GM23248 (cell line): ENCODE results near the gene EXOC3L2. TPM values are rescaled to one million over a fixed set of nuclear protein-coding genes. Genes with fewer than 3 reads are reported as not detected.

Experiments used
- DNase-seq: peaks from one replicate; pipeline ENCODE4 v3.0.0-alpha.2; 2015
- H2AFZ ChIP-seq: fragments of 200-600 bp; sonication (generic); 2 replicates; pipeline ENCODE4 v1.6.1; 2016; ENCODE audit warnings: antibody characterized with exemption
- H3F3A ChIP-seq: fragments of 200-600 bp; sonication (generic); 2 replicates; pipeline ENCODE4 v1.6.1; 2016; ENCODE audit warnings: mild to moderate bottlenecking, antibody characterized with exemption, mixed run types; ENCODE audit not compliant: insufficient read depth
- H3K27ac ChIP-seq: fragments of 200-600 bp; sonication (generic); 2 replicates; pipeline ENCODE4 v1.5.1; 2016; ENCODE audit warnings: mild to moderate bottlenecking
- H3K27me3 ChIP-seq: fragments of 200-600 bp; sonication (generic); replicated peaks from 2 replicates; pipeline ENCODE4 v1.6.1; 2016; ENCODE audit warnings: mild to moderate bottlenecking; ENCODE audit not compliant: insufficient read depth
- H3K36me3 ChIP-seq: fragments of 200-600 bp; sonication (generic); 2 replicates; pipeline ENCODE4 v1.6.1; 2016; ENCODE audit warnings: low read depth, mild to moderate bottlenecking
- H3K4me1 ChIP-seq: fragments of 200-600 bp; sonication (generic); 2 replicates; pipeline ENCODE4 v1.6.1; 2016; ENCODE audit warnings: mild to moderate bottlenecking; ENCODE audit not compliant: insufficient read depth
- H3K4me2 ChIP-seq: fragments of 200-600 bp; sonication (generic); one replicate; pipeline ENCODE4 v1.6.1; 2016; ENCODE audit warnings: mild to moderate bottlenecking; ENCODE audit not compliant: unreplicated experiment
- H3K4me3 ChIP-seq: fragments of 200-600 bp; sonication (generic); 2 replicates; pipeline ENCODE4 v1.5.1; 2016; ENCODE audit warnings: mild to moderate bottlenecking
- H3K79me2 ChIP-seq: fragments of 200-600 bp; sonication (generic); 2 replicates; pipeline ENCODE4 v1.6.1; 2016; ENCODE audit warnings: mild to moderate bottlenecking; ENCODE audit not compliant: insufficient read depth
- H3K9ac ChIP-seq: fragments of 200-600 bp; sonication (generic); 2 replicates; pipeline ENCODE4 v1.6.1; 2016; ENCODE audit warnings: mild to moderate bottlenecking
- H3K9me2 ChIP-seq: fragments of 200-600 bp; sonication (generic); 2 replicates; pipeline ENCODE4 v1.6.1; 2016; ENCODE audit warnings: mixed run types, mild to moderate bottlenecking, moderate library complexity; ENCODE audit not compliant: insufficient read depth
- H3K9me3 ChIP-seq: fragments of 200-600 bp; sonication (generic); one replicate; pipeline ENCODE4 v1.6.1; 2017; ENCODE audit warnings: low read depth
- H4K20me1 ChIP-seq: fragments of 200-600 bp; sonication (generic); 2 replicates; pipeline ENCODE4 v1.6.0; 2016; ENCODE audit not compliant: insufficient read depth
- EZH2 ChIP-seq: fragments of 200-600 bp; sonication (generic); IDR thresholded peaks from 2 replicates; pipeline ENCODE4 v1.6.1; 2018; ENCODE audit warnings: antibody characterized with exemption, mild to moderate bottlenecking; ENCODE audit not compliant: insufficient read depth, poor library complexity, severe bottlenecking
- EZH2phosphoT487 ChIP-seq: fragments of 200-600 bp; sonication (generic); IDR thresholded peaks from 2 replicates; pipeline ENCODE4 v1.6.1; 2018; ENCODE audit warnings: antibody characterized with exemption, moderate library complexity, mild to moderate bottlenecking, low read depth; ENCODE audit not compliant: insufficient read depth
- WGBS, 2 experiments: methylation state at CpG; one replicate each; pipeline ENCODE4 v1.1.6; 2015 to 2017; ENCODE audit warnings: low lambda C conversion rate in 2 of 2, low coverage in 1 of 2; ENCODE audit errors: missing lambda C conversion rate in 2 of 2; 5-methylcytosine and 5-hydroxymethylcytosine counted together
- in situ Hi-C: fragments of 300-500 bp; cut with MboI; formaldehyde crosslinking; loops from 2 replicates; pipeline ENCODE4 v1.15.0; 2020
- polyA plus RNA-seq: library from polyadenylated mRNA; unstranded; fragments of >200 nt; fragmentation: Nextera tagmentation; extraction: Ambion mirVana; gene quantifications from 2 replicates; pipeline ENCODE4 v1.2.1, GENCODE V29; 2016
- total RNA-seq: library from RNA; depleted of rRNA; stranded (reverse); fragments of >200 nt; shearing (Covaris generic); gene quantifications from 2 replicates; pipeline ENCODE4 v1.2.3, GENCODE V29; 2014

Gene EXOC3L2
- total and polyA plus RNA-seq, 2 experiments from 2014 or later, result not detected

- no peak for DNase-seq
- no peaks in the 10 kb centered on the region for H3K9me2 ChIP-seq
- no peak overlapping the region for H2AFZ ChIP-seq
- no peaks in the 10 kb centered on the region for H3K9me3 ChIP-seq
- H3K4me1 ChIP-seq, result no peaks in the 10 kb centered on the region
- no peak overlapping the region for H3K4me2 ChIP-seq
- 94 to 97% methylated on average over 10 of the region's 10 CpGs for WGBS, 2 experiments
- in situ Hi-C loops, result no loop called here
- no peak overlapping the region for H3K9ac ChIP-seq
- no peaks in the 10 kb centered on the region for H4K20me1 ChIP-seq
- H3K27me3 ChIP-seq, result no peaks in the 10 kb centered on the region
- no peak overlapping the region for H3K4me3 ChIP-seq
- no peak overlapping the region for H3K27ac ChIP-seq
- TF ChIP-seq EZH2phosphoT487 (no peak), EZH2 (no peak)
- H3F3A ChIP-seq, result no peaks in the 10 kb centered on the region
- H3K36me3 ChIP-seq, result peaks cover 14% of the 10 kb centered on the region; the same call in 1 of the 2 replicates
- no peaks in the 10 kb centered on the region for H3K79me2 ChIP-seq
Measured at GRCh38 chr19:45278087-45278486, 32.9 kb upstream of the EXOC3L2 start.

GRCh38 chr19:45276284-45276687, 31.1 kb upstream of the EXOC3L2 start:
- in situ Hi-C loops, result no loop called here
- Histone ChIP-seq H3K9me2 (no peaks in the 10 kb centered on the region), H3K27me3 (no peaks in the 10 kb centered on the region), H3K4me1 (no peaks in the 10 kb centered on the region), H3K4me2 (no peak overlapping the region), H3K36me3 (peaks cover 14% of the 10 kb centered on the region; the same call in 1 of the 2 replicates), H3K9me3 (no peaks in the 10 kb centered on the region), H3F3A (no peaks in the 10 kb centered on the region), H2AFZ (no peak overlapping the region), H3K79me2 (no peaks in the 10 kb centered on the region), H3K27ac (no peak overlapping the region), H3K9ac (no peak overlapping the region), H4K20me1 (no peaks in the 10 kb centered on the region), H3K4me3 (no peak overlapping the region)
- 55 to 66% methylated on average over 6 to 7 of the region's 7 CpGs for WGBS, 2 experiments
- TF ChIP-seq EZH2 (no peak), EZH2phosphoT487 (no peak)
- DNase-seq, result peak; percentile 14

- Histone ChIP-seq H2AFZ (no peak overlapping the region), H3K9me2 (no peaks in the 10 kb centered on the region), H3F3A (no peaks in the 10 kb centered on the region), H3K36me3 (peaks cover 14% of the 10 kb centered on the region; the same call in 1 of the 2 replicates), H4K20me1 (no peaks in the 10 kb centered on the region), H3K9me3 (no peaks in the 10 kb centered on the region), H3K4me2 (no peak overlapping the region), H3K4me3 (no peak overlapping the region), H3K27ac (no peak overlapping the region), H3K9ac (no peak overlapping the region), H3K79me2 (no peaks in the 10 kb centered on the region), H3K27me3 (no peaks in the 10 kb centered on the region), H3K4me1 (no peaks in the 10 kb centered on the region)
- TF ChIP-seq EZH2, result no peak
- TF ChIP-seq EZH2phosphoT487, result no peak
- in situ Hi-C loops, result no loop called here
- 71 to 74% methylated on average over 12 of the region's 12 CpGs for WGBS, 2 experiments
- DNase-seq, result no peak
Measured at GRCh38 chr19:45275370-45275971, 30.3 kb upstream of the EXOC3L2 start.

GRCh38 chr19:45273521-45273855, 28.3 kb upstream of the EXOC3L2 start:
- Histone ChIP-seq H3K9ac (no peak overlapping the region), H3K4me1 (no peaks in the 10 kb centered on the region), H3K4me2 (no peak overlapping the region), H3K4me3 (no peak overlapping the region), H3K36me3 (peaks cover 1% of the 10 kb centered on the region; the same call in 1 of the 2 replicates), H3K9me2 (no peaks in the 10 kb centered on the region), H3K27me3 (no peaks in the 10 kb centered on the region), H3K9me3 (no peaks in the 10 kb centered on the region), H4K20me1 (no peaks in the 10 kb centered on the region), H2AFZ (no peak overlapping the region), H3F3A (no peaks in the 10 kb centered on the region), H3K79me2 (no peaks in the 10 kb centered on the region), H3K27ac (no peak overlapping the region)
- no peak for DNase-seq
- WGBS, 2 experiments, result 93 to 95% methylated on average over 14 of the region's 14 CpGs
- TF ChIP-seq EZH2phosphoT487, result no peak
- no peak for TF ChIP-seq EZH2
- in situ Hi-C loops, result no loop called here

- Histone ChIP-seq H3K27me3 (no peaks in the 10 kb centered on the region), H3K27ac (no peak overlapping the region), H3F3A (no peaks in the 10 kb centered on the region), H3K9ac (no peak overlapping the region), H3K4me2 (no peak overlapping the region), H3K9me3 (no peaks in the 10 kb centered on the region), H3K4me1 (no peaks in the 10 kb centered on the region), H3K9me2 (no peaks in the 10 kb centered on the region), H3K36me3 (peaks cover 6% of the 10 kb centered on the region; the same call in 1 of the 2 replicates), H3K4me3 (no peak overlapping the region), H4K20me1 (no peaks in the 10 kb centered on the region), H3K79me2 (no peaks in the 10 kb centered on the region), H2AFZ (no peak overlapping the region)
- TF ChIP-seq EZH2phosphoT487 (no peak), EZH2 (no peak)
- in situ Hi-C loops, result no loop called here
- no peak for DNase-seq
- WGBS, 2 experiments, result 80 to 82% methylated on average over 7 of the region's 7 CpGs
Measured at GRCh38 chr19:45271735-45272108, 26.5 kb upstream of the EXOC3L2 start.
